Measurements from ENCODE around the gene FAM161B.

DNA sequence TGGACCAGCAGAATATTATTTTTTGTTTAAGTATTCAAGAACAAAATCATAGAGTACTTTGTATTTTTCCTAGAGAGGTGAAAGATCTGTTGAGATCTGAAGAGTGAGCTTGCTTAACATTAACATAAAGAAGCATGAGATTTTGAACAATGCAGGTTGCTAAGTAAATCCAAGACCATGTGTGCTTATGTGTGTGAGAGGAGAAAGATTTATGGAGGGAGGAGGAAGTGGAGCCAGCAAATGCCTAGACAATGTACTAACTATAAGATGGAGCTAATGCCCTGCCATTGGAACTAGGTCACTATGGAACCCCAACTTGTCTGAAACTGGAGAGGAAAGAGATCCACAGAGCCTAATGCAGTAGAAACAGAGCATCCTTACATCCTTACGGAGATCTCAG is 13.3 kb downstream of the FAM161B start:
- TF ChIP-seq POLR2AphosphoS5 (IDR thresholded peaks at IDR 0.05; ENCODE audit: low read depth, low read length) = no peak
- no peak for TF ChIP-seq POLR2A (IDR thresholded peaks at IDR 0.05; ENCODE audit: low read depth, low read length)

Data from GM12892 (cell line).